IMR-90 (cell line): ENCODE results near the gene CCDC38.

Experiments used
- MAFK ChIP-seq: IDR thresholded peaks from 2 replicates; pipeline ENCODE4 v1.6.1; 2012; ENCODE audit warnings: low read depth, low read length, improper control_type of control experiment
- NFE2L2 ChIP-seq: fragments of 150-350 bp; IDR thresholded peaks from 2 replicates; pipeline ENCODE4 v1.6.1; 2016; ENCODE audit warnings: low read depth, mild to moderate bottlenecking, low read length
- POLR2A ChIP-seq: IDR thresholded peaks from 2 replicates; pipeline ENCODE4 v1.6.1; 2012; ENCODE audit warnings: mild to moderate bottlenecking, low read depth, low read length
- RAD21 ChIP-seq: IDR thresholded peaks from 2 replicates; pipeline ENCODE4 v1.6.1; 2012; ENCODE audit warnings: low read length, improper control_type of control experiment
- RCOR1 ChIP-seq: IDR thresholded peaks from 2 replicates; pipeline ENCODE4 v1.6.1; 2012; ENCODE audit warnings: mild to moderate bottlenecking, low read length, improper control_type of control experiment; ENCODE audit not compliant: insufficient replicate concordance
- RFX5 ChIP-seq: IDR thresholded peaks from 2 replicates; pipeline ENCODE4 v1.8.0; 2012; ENCODE audit warnings: low read depth, mild to moderate bottlenecking, low read length, moderate library complexity
- TF ChIP-seq, protein P1 (sequence below): conservative IDR thresholded peaks from 2 replicates; pipeline ENCODE4 v1.5.1; 2012; ENCODE audit warnings: mild to moderate bottlenecking, low read depth, low read length, improper control_type of control experiment
- TF ChIP-seq, protein P2 (sequence below): fragments of 150-350 bp; IDR thresholded peaks from 2 replicates; pipeline ENCODE4 v1.6.1; 2017; ENCODE audit warnings: mild to moderate bottlenecking, antibody characterized with exemption, low read length, low read depth

DNA sequence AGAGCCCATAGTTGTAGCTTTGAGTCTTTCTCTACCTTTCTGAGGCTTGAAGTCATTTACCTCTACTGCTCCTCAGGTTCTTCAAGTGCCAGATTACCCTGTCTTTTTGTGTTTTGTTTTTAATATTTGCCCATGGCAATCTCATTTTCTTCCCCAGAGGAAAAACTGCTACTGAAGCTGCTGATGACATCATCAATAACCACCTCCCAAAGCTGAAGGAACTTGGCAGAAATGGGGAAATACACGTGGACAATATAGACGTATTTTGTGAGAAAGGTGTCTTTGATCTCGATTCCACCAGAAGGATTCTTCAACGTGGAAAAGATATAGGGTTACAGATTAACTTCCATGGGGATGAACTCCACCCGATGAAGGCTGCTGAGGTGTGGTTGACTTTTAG, 17.8 kb upstream of the CCDC38 start:
- TF ChIP-seq RAD21 (no peak), RFX5 (no peak), POLR2A (no peak), NFE2L2 (no peak), MAFK (no peak), RCOR1 (no peak)
- TF ChIP-seq, protein P1, sequence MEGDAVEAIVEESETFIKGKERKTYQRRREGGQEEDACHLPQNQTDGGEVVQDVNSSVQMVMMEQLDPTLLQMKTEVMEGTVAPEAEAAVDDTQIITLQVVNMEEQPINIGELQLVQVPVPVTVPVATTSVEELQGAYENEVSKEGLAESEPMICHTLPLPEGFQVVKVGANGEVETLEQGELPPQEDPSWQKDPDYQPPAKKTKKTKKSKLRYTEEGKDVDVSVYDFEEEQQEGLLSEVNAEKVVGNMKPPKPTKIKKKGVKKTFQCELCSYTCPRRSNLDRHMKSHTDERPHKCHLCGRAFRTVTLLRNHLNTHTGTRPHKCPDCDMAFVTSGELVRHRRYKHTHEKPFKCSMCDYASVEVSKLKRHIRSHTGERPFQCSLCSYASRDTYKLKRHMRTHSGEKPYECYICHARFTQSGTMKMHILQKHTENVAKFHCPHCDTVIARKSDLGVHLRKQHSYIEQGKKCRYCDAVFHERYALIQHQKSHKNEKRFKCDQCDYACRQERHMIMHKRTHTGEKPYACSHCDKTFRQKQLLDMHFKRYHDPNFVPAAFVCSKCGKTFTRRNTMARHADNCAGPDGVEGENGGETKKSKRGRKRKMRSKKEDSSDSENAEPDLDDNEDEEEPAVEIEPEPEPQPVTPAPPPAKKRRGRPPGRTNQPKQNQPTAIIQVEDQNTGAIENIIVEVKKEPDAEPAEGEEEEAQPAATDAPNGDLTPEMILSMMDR: no peak
- TF ChIP-seq, protein P2, sequence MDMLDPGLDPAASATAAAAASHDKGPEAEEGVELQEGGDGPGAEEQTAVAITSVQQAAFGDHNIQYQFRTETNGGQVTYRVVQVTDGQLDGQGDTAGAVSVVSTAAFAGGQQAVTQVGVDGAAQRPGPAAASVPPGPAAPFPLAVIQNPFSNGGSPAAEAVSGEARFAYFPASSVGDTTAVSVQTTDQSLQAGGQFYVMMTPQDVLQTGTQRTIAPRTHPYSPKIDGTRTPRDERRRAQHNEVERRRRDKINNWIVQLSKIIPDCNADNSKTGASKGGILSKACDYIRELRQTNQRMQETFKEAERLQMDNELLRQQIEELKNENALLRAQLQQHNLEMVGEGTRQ: no peak
